Immature natural killer cell (primary cell): Measurements from ENCODE around the gene TEN1. TPM values are rescaled to one million over a fixed set of nuclear protein-coding genes. Genes with fewer than 3 reads are reported as not detected.

Experiments used
- DNase-seq, 3 donors: peaks; one replicate each; pipeline ENCODE4 v3.0.0; 2022; ENCODE audit warnings: mixed read lengths in 1 of 3
- H3K27ac Mint-ChIP-seq, 6 donors: one replicate each; pipeline ENCODE4 v1.8.0; 2020; ENCODE audit warnings: mixed read lengths in 6 of 6, mild to moderate bottlenecking in 5 of 6, inconsistent platforms in 4 of 6, moderate library complexity in 3 of 6
- H3K27me3 Mint-ChIP-seq, 3 donors: one replicate each; pipeline ENCODE4 v1.8.0; 2020 to 2021; ENCODE audit warnings: low read depth in 3 of 3, mild to moderate bottlenecking in 3 of 3, mixed read lengths in 3 of 3, moderate library complexity in 3 of 3, inconsistent platforms in 1 of 3
- H3K36me3 Mint-ChIP-seq, 3 donors: one replicate each; pipeline ENCODE4 v1.8.0; 2020; ENCODE audit warnings: mixed read lengths in 3 of 3, inconsistent platforms in 2 of 3, mild to moderate bottlenecking in 2 of 3
- H3K4me1 Mint-ChIP-seq, 2 donors: one replicate each; pipeline ENCODE4 v1.8.0; 2020; ENCODE audit warnings: inconsistent platforms in 2 of 2, mild to moderate bottlenecking in 2 of 2, mixed read lengths in 2 of 2, moderate library complexity in 1 of 2
- H3K4me3 Mint-ChIP-seq, 5 donors: one replicate each; pipeline ENCODE4 v1.8.0; 2020; ENCODE audit warnings: mild to moderate bottlenecking in 5 of 5, mixed read lengths in 5 of 5, inconsistent platforms in 3 of 5, moderate library complexity in 3 of 5
- H3K9me3 Mint-ChIP-seq, 6 donors: one replicate each; pipeline ENCODE4 v1.8.0; 2020; ENCODE audit warnings: mild to moderate bottlenecking in 6 of 6, mixed read lengths in 6 of 6, inconsistent platforms in 4 of 6, moderate library complexity in 3 of 6
- polyA plus RNA-seq, 3 donors: library from polyadenylated mRNA; unstranded; fragments of 300-500 nt; fragmentation: Illumina TruSeq; gene quantifications; one replicate each; pipeline ENCODE4 v1.2.3, GENCODE V29; 2021

The TEN1 gene, protein sequence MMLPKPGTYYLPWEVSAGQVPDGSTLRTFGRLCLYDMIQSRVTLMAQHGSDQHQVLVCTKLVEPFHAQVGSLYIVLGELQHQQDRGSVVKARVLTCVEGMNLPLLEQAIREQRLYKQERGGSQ
- polyA plus RNA-seq, result 10 to 100 TPM; 40.2 to 53.0 (median 43.7) TPM

DNA sequence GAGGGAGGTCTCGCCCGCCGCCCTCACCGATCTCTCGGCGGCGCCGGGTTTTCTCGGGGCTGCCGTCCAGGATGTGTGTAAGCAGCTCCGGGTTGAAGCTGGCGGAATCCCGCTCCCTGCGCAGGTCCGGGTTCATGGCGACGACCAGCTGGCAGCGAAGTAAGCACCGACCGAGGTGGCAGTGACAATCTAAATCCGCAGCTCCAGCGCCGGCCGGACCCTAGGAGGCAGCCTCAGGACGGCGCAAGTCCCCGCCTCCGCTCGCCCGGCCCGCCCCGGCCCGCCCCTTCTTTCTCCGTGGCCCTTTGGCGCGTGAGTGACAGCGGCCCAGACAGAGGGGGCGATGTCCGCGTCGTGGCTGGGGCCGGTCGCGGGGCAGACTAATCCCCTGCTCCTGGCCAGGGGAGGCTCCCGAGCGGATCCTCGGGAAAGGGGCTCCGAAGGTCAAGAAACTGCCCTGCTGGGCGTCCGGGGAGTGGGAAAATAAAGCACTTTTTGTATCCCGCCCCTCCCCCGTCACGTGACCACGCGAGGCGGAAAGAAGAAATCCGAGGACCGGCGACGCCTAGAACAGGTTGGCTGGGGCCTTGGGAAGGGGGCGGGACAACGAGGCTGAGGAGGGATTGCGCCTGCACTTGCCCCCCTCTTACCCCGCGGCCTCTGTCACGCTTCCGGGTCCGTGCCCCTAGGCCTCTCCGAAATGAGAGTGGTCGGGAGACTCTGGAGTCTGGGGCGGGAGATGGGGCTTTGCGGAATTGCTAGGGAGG lies at the start of gene TEN1, which contains the start of gene ACOX1:
Gene TEN1 (plus strand): TSS at position 303 of the 767 bp plus-strand sequence. CDS start 6,953 bp downstream, outside the sequence.
Gene ACOX1 (minus strand): TSS at position 229 of the 767 bp plus-strand sequence. CDS start 93 bp downstream, at position 136.
- DNase-seq, result peak; percentile 93 to 95 (median 95)
- H3K4me1 Mint-ChIP-seq, result peaks cover 31 to 47% of the 10 kb centered on the region in 2 donors
- H3K4me3 Mint-ChIP-seq, result peak within 1 kb of the TSS; percentile 93 to 100 (median 97)
- H3K27me3 Mint-ChIP-seq, result peaks cover 0 to 9% (median 3%) of the 10 kb centered on the region in 3 donors
- H3K9me3 Mint-ChIP-seq, result no peaks in the 10 kb centered on the region
- peak within 1 kb of the TSS; percentile 98 to 100 (median 100) for H3K27ac Mint-ChIP-seq
- H3K36me3 Mint-ChIP-seq, result peaks cover 2 to 7% (median 3%) of the 10 kb centered on the region in 3 donors

DNA sequence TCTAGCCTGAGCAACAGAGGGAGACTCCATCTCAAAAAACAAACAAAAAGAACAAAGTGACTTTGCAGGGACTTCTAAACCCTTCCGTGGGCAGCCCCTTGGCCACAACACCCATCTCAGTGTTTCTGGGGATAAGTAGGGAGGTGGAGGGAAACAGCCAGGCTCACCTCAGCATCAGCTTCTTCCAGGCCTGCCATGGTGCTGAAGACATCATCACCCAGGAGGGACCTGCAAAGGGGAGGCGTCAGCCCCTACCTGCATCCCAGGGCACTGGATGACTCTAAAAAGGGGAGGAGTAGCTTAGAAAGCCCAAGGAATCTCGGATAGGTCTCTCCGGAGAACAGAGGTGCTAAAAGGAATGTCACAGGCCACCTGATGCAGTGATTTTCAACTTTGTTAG lies 48.0 kb upstream of the TEN1 start:
- H3K4me3 Mint-ChIP-seq, result no peak overlapping the region
- no peak for DNase-seq
- no peaks in the 10 kb centered on the region for H3K4me1 Mint-ChIP-seq
- no peak overlapping the region for H3K27ac Mint-ChIP-seq
- H3K9me3 Mint-ChIP-seq, result no peaks in the 10 kb centered on the region
- H3K27me3 Mint-ChIP-seq, result no peaks in the 10 kb centered on the region
- H3K36me3 Mint-ChIP-seq, result peaks cover 0 to 4% (median 3%) of the 10 kb centered on the region in 3 donors

DNA sequence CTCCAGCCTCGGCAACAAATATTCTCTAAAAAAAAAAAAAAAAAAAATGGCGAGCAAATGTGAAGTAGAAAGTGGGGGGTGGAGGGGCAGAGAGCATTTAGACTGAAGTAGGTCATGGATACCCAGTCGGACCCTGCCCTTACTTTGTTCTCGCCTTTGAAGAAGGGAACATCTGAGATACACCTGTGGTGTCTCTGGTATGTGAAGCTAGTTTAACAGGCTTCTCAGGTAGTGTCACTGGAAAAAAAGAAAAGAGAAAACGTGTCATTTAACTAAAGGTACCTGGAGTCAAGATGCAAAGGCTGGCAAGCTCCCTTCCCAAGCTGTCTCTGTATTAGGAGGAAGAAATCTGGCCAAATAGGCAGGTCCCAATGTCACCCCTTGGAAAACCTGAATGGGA lies 46.2 kb upstream of the TEN1 start:
- DNase-seq, result no peak
- no peaks in the 10 kb centered on the region for H3K4me1 Mint-ChIP-seq

DNA sequence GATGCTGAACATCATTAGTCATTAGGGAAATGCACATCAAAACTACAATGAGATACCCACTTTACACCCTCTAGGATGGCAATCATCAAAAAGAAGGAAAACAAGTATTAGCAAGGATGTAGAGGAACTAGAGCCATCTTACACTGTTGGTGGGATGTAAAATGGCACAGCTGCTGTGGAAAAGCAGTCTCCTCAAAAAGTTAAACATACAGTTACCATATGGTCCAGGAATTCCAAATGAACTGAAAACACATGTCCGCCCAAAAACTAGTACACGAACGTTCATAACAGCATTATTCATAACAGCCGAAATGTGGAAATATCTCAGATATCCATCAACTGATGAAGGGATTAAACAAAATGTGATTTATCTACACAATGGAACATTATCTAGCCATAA lies 45.2 kb upstream of the TEN1 start:
- no peaks in the 10 kb centered on the region for H3K9me3 Mint-ChIP-seq
- no peaks in the 10 kb centered on the region for H3K4me1 Mint-ChIP-seq
- no peak overlapping the region for H3K27ac Mint-ChIP-seq
- H3K36me3 Mint-ChIP-seq, result no peaks in the 10 kb centered on the region
- no peak for DNase-seq
- no peak overlapping the region for H3K4me3 Mint-ChIP-seq
- peaks cover 0 to 2% (median 0%) of the 10 kb centered on the region in 3 donors for H3K27me3 Mint-ChIP-seq

More for the DNA sequence above, 46.2 kb upstream of the TEN1 start:
- Mint-ChIP-seq H3K4me3 (no peak overlapping the region), H3K27me3 (no peaks in the 10 kb centered on the region), H3K9me3 (no peaks in the 10 kb centered on the region), H3K36me3 (peaks cover 0 to 3% (median 0%) of the 10 kb centered on the region in 3 donors), H3K27ac (no peak overlapping the region)

DNA sequence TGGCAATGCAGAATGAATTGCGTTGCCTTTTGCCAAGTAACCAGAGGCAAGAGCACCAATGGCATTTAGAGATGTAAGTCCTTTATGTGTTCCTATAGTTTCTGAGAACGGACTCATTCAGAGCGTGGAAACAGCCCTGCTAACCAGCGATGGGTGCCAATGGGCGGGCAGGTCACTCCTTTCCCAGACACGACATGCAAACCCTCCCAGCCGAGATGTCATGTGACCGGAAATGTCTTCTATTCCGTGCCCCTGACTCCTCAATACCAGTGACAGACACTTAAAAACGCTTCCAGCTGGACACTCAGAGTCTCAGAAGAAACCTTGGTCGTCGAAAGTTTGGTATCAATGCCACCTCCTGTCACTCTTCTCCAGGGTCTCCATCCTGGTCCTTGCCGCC lies 41.4 kb upstream of the TEN1 start:
- no peak for DNase-seq
- no peaks in the 10 kb centered on the region for H3K9me3 Mint-ChIP-seq
- H3K4me3 Mint-ChIP-seq, result peak overlapping the region in 1 of 5 donors; percentile 4
- H3K36me3 Mint-ChIP-seq, result no peaks in the 10 kb centered on the region
- peaks cover 0 to 2% (median 2%) of the 10 kb centered on the region in 3 donors for H3K27me3 Mint-ChIP-seq
- peaks cover 13 to 16% of the 10 kb centered on the region in 2 donors for H3K4me1 Mint-ChIP-seq
- peak overlapping the region in 1 of 6 donors; percentile 27 for H3K27ac Mint-ChIP-seq

DNA sequence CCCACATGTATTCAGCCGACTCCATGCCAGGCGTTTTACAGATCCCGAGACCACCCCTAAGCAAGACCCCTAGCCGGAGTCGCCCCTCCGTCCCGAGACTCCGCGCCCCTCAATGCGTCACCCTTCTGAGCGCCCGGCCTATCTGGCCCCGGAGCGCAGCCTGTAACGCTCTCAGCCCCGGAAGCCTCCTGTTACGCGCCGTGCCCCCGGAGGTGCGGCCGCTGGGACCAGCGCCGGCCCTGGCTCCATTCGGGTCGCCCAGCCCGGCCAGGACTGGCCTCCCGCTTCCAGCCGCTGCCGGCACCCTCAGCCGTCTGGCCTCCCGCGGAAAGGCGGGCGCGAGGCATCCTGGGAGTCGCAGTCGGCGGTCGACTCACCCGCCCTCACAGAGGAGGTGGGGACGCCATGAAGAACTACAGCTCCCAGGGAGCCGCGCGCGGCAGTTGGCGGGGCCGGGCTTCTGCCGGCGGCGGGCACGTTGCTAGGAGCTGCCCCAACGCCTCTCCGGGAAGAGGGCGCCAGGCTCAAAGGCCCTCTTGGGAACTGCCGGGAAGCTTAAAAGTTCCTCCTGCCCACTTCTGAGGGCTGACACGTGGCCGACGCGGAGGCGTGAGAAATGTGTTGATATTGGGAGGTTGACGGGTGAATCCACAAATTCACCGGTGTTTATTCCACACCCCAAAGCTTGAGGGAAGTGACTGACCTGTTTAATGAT lies 38.2 kb upstream of the TEN1 start, which contains the start of gene FBF1:
Gene FBF1 (minus strand): TSS at position 316 of the 715 bp plus-strand sequence. CDS start 2,893 bp downstream, outside the sequence.
- H3K36me3 Mint-ChIP-seq, result peaks cover 0 to 2% (median 0%) of the 10 kb centered on the region in 3 donors
- peaks cover 13 to 16% of the 10 kb centered on the region in 2 donors for H3K4me1 Mint-ChIP-seq
- peak within 1 kb of the TSS; percentile 80 to 90 (median 86) for H3K27ac Mint-ChIP-seq
- H3K9me3 Mint-ChIP-seq, result no peaks in the 10 kb centered on the region
- peak within 1 kb of the TSS; percentile 86 to 89 (median 89) for H3K4me3 Mint-ChIP-seq
- peaks cover 0 to 2% (median 2%) of the 10 kb centered on the region in 3 donors for H3K27me3 Mint-ChIP-seq
- peak; percentile 83 to 86 (median 83) for DNase-seq

DNA sequence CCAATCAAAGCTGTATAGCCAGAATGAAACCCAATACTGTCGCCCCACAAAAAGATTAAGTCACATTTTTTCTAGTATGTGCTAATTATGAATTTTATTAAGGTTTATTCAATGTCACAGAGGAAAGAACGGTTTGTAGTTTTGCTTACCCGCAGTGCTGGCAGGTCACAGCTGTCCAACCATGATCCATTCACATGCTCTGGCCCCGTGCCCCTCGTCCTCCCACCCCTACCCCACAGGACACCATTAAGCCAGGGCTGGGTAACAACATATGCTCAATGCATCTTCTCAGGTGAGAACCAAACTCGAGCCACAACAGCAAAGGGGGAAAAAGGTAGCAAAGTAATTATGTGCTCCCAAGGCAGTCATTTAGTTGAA lies 37.6 kb upstream of the TEN1 start:
- peaks cover 13 to 16% of the 10 kb centered on the region in 2 donors for H3K4me1 Mint-ChIP-seq
- H3K27ac Mint-ChIP-seq, result peak overlapping the region; percentile 2 to 86 (median 78)
- H3K27me3 Mint-ChIP-seq, result peaks cover 0 to 4% (median 2%) of the 10 kb centered on the region in 3 donors
- H3K9me3 Mint-ChIP-seq, result no peaks in the 10 kb centered on the region
- no peak for DNase-seq
- H3K36me3 Mint-ChIP-seq, result peaks cover 0 to 5% (median 2%) of the 10 kb centered on the region in 3 donors
- H3K4me3 Mint-ChIP-seq, result peak overlapping the region; percentile 83 to 89 (median 88)

DNA sequence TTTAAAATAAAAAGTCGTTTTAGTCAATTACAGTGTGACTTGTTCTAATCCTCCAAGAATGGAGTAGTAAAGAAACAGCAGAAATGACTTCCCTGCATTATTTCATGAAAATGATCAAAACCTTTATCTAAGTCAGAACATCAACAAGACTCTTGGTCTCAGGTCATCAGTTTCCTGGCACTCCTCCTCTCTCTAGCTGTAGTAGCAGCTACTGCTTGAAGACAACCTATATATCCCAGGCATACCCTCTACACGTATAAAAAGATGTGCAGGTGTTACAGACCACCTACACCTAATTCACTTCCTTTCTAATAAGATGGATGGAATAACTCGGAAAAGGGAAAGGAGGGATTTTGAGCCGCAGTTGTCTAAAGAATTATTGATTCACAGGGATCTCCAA lies 36.6 kb upstream of the TEN1 start:
- Mint-ChIP-seq H3K9me3 (no peaks in the 10 kb centered on the region), H3K4me3 (peak overlapping the region in 2 of 5 donors; percentile 22 to 29), H3K36me3 (peaks cover 0 to 7% (median 5%) of the 10 kb centered on the region in 3 donors), H3K27me3 (peaks cover 0 to 7% (median 2%) of the 10 kb centered on the region in 3 donors), H3K27ac (peak overlapping the region in 2 of 6 donors; percentile 17 to 24), H3K4me1 (peaks cover 13 to 16% of the 10 kb centered on the region in 2 donors)
- no peak for DNase-seq

DNA sequence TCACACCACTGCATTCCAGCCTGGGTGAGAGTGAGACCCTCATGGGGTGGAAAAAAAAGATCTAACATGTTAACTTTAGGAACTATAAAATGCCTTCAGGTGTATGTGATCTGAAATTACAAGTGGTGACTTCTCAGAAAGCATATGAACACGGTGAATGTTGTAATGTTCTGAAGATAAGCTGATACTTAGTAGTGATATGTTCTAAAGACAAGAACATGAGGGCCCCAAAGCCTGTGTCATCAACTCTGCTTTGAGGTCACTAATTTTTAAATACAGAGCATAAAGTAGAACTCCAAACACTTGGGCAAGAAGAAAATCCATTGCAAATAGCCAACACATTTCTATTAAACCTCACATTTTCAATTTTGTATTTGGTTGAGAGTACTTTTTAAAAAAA lies 35.5 kb upstream of the TEN1 start:
- Mint-ChIP-seq H3K4me1 (peaks cover 13 to 16% of the 10 kb centered on the region in 2 donors), H3K36me3 (peaks cover 3 to 10% (median 5%) of the 10 kb centered on the region in 3 donors), H3K4me3 (no peak overlapping the region), H3K27me3 (peaks cover 0 to 9% (median 2%) of the 10 kb centered on the region in 3 donors), H3K27ac (no peak overlapping the region), H3K9me3 (no peaks in the 10 kb centered on the region)
- no peak for DNase-seq

DNA sequence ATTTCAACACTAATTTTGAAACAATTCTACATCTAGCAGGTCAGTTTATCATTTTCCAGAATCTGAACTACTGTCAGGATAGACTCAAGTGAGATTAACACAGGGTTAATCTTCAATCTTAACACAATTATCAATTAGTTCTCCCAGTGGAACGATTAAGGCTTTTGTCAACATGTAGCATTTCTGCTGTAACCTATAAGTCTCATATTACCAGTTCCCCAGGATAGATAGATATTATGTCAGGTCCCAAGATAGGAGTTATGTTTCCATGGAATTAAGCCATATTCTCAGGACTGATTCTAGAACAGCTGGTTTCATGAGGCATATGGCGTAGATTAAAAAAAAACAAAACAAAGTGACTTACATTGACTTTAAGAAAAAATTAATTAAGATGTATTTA lies 33.8 kb upstream of the TEN1 start:
- peak overlapping the region in 1 of 6 donors; percentile 12 for H3K27ac Mint-ChIP-seq
- H3K4me3 Mint-ChIP-seq, result no peak overlapping the region
- no peak for DNase-seq
- H3K36me3 Mint-ChIP-seq, result peaks cover 6 to 18% (median 9%) of the 10 kb centered on the region in 3 donors
- peaks cover 12 to 15% of the 10 kb centered on the region in 2 donors for H3K4me1 Mint-ChIP-seq
- H3K9me3 Mint-ChIP-seq, result no peaks in the 10 kb centered on the region
- peaks cover 0 to 7% (median 2%) of the 10 kb centered on the region in 3 donors for H3K27me3 Mint-ChIP-seq

DNA sequence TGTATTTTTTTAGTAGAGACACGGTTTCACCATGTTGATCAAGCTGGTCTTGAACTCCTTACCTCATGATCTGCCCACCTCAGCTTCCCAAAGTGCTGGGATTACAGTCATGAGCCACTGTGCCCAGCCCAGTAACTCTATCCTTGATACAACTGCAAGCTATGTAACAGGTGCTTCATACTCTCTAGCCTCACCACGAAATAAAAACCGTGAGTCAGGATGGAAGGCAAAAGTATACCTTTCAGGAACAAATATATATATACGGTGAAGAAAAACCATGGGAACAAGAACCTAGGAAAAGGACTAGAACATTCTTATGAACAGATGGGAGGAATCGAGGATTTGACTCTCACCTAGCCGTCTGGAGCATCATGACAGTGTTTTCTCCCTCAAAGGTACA lies 28.6 kb upstream of the TEN1 start:
- Mint-ChIP-seq H3K9me3 (no peaks in the 10 kb centered on the region), H3K27me3 (peaks cover 0 to 7% (median 0%) of the 10 kb centered on the region in 3 donors), H3K27ac (no peak overlapping the region), H3K4me1 (no peaks in the 10 kb centered on the region), H3K4me3 (no peak overlapping the region), H3K36me3 (peaks cover 16 to 41% (median 23%) of the 10 kb centered on the region in 3 donors)
- no peak for DNase-seq

DNA sequence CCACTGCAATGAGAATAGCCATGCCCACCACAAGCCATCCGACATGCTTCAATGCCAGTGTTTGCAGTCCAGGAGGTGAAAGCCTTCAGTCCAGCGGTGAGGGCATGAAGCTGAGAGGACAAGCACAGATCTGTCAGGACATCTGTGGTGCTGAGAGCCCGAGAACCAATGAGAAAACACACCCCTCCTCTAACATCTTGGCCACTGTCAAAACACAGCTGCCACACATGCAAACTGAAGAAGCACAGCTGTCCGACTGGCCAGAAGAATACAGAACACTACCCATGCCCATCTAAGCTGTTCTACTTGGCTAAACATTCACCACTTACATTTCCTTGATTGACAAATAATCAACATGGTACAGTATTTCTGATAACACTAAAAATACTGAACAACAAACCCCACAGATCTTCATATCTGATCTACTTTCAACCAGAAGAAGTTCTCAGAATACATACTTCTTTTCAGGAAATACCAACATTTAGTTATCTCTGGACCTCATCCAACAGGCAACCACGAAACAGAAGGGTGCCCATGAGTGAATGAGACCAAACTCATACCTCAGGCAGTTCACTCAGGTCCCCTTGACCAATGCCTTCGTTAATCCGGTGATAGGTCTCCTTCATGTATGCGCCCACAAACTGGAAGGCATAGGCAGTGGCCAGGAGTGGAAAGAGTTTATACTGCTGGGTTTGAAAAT lies 28.0 kb upstream of the TEN1 start:
- no peak for DNase-seq
- H3K9me3 Mint-ChIP-seq, result no peaks in the 10 kb centered on the region
- H3K36me3 Mint-ChIP-seq, result peaks cover 16 to 45% (median 24%) of the 10 kb centered on the region in 3 donors
- H3K4me3 Mint-ChIP-seq, result no peak overlapping the region
- H3K4me1 Mint-ChIP-seq, result no peaks in the 10 kb centered on the region
- no peak overlapping the region for H3K27ac Mint-ChIP-seq
- H3K27me3 Mint-ChIP-seq, result peaks cover 0 to 6% (median 0%) of the 10 kb centered on the region in 3 donors
